Sciatic nerve (tissue), 2 donors: Measurements from ENCODE around the gene B4GALNT1. TPM values are rescaled to one million over a fixed set of nuclear protein-coding genes. Genes with fewer than 3 reads are reported as not detected.
"Not testable (repeated sequence)": the region's sequence is repeated elsewhere in the genome, so short reads cannot be mapped to it uniquely, and the experiment has no call there.

ENCODE experiments used
- ATAC-seq: fragments of 200-7000 bp; cut with Tn5 transposase; one replicate; pipeline ENCODE4 v1.9.1; 2020; ENCODE audit warnings: mild to moderate bottlenecking, moderate library complexity
- DNase-seq: peaks from one replicate; pipeline ENCODE4 v3.0.0-alpha.2; 2020; ENCODE audit warnings: low spot score
- intact Hi-C: fragments of 100-400 bp; cut with DNase I; formaldehyde crosslinking; loops from one replicate; pipeline ENCODE4 v1.14.2; 2022
- total RNA-seq: library from RNA; stranded (reverse); fragmentation: NEBNext Ultra II Directional; extraction: Animal tissue kit (Norgen Biotek cat#: 25700); gene quantifications from one replicate; pipeline ENCODE4 v1.2.1, GENCODE V29; 2021
- donor health status: DM: no; HTN: no; CAD: no.
- donor health status: DM: no; HTN: no; CAD: no.

Gene B4GALNT1
- total RNA-seq, 1 donor from 2014 or later = 16.6 TPM

GRCh38 chr12:57603815-57604453, 29.1 kb downstream of the B4GALNT1 start:
- intact Hi-C loops = no loop called here
- peak; percentile 79 for ATAC-seq

GRCh38 chr12:57603324-57603723, 29.7 kb downstream of the B4GALNT1 start:
- intact Hi-C loops = no loop called here
- DNase-seq (no peak), ATAC-seq (peak; percentile 6)

More at GRCh38 chr12:57603815-57604453, 29.1 kb downstream of the B4GALNT1 start:
- DNase-seq = no peak

GRCh38 chr12:57602544-57602943, 30.5 kb downstream of the B4GALNT1 start:
- DNase-seq = no peak
- no peak for ATAC-seq
- intact Hi-C loops = no loop called here

- ATAC-seq (no peak), DNase-seq (no peak)
- intact Hi-C loops = no loop called here
Measured at GRCh38 chr12:57600395-57600794, 32.6 kb downstream of the B4GALNT1 start.

GRCh38 chr12:57593187-57593586, 39.8 kb downstream of the B4GALNT1 start:
- intact Hi-C loops = no loop called here
- ATAC-seq = no peak

GRCh38 chr12:57592551-57593165, 40.3 kb downstream of the B4GALNT1 start:
- intact Hi-C loops = no loop called here
- no peak for ATAC-seq

More at GRCh38 chr12:57593187-57593586, 39.8 kb downstream of the B4GALNT1 start:
- no peak for DNase-seq

GRCh38 chr12:57591782-57592325, 41.1 kb downstream of the B4GALNT1 start:
- no peak for DNase-seq
- intact Hi-C loops = no loop called here
- no peak for ATAC-seq

More at GRCh38 chr12:57592551-57593165, 40.3 kb downstream of the B4GALNT1 start:
- no peak for DNase-seq

- ATAC-seq (peak; percentile 98), DNase-seq (peak; percentile 84)
- intact Hi-C loops = no loop called here
Measured at GRCh38 chr12:57590864-57591781, 41.9 kb downstream of the B4GALNT1 start, which contains the start of gene PIP4K2C. Gene PIP4K2C, plus strand, starts transcription at chr12:57591192. Its CDS starts 98 bp downstream, at chr12:57591290.

GRCh38 chr12:57590479-57590863, 42.5 kb downstream of the B4GALNT1 start:
- ATAC-seq (no peak), DNase-seq (no peak)

GRCh38 chr12:57588951-57589610, 43.9 kb downstream of the B4GALNT1 start:
- DNase-seq, intact Hi-C loops, ATAC-seq: not testable (repeated sequence)

More at GRCh38 chr12:57590479-57590863, 42.5 kb downstream of the B4GALNT1 start:
- intact Hi-C loops = no loop called here

GRCh38 chr12:57586832-57587429, 46.1 kb downstream of the B4GALNT1 start:
- ATAC-seq (no peak), DNase-seq (no peak)
- intact Hi-C loops = loop anchor here (1.0 kb wide), 1 partner anchor 45 kb away; no protein-coding TSS in a partner anchor

GRCh38 chr12:57586128-57586527, 46.9 kb downstream of the B4GALNT1 start:
- DNase-seq (no peak), ATAC-seq (no peak)
- intact Hi-C loops = loop anchor here (1.0 kb wide), 1 partner anchor 46 kb away; no protein-coding TSS in a partner anchor

GRCh38 chr12:57585156-57585555, 47.8 kb downstream of the B4GALNT1 start:
- ATAC-seq = no peak
- intact Hi-C loops = no loop called here
- DNase-seq = no peak

GRCh38 chr12:57584690-57585089, 48.3 kb downstream of the B4GALNT1 start:
- intact Hi-C loops = loop anchor here (5.0 kb wide), 1 partner anchor 38 kb away; no protein-coding TSS in a partner anchor
- ATAC-seq = no peak
- DNase-seq = no peak

- intact Hi-C loops = loop anchor here (5.0 kb wide), 1 partner anchor 38 kb away; no protein-coding TSS in a partner anchor
- no peak for DNase-seq
Measured at GRCh38 chr12:57584050-57584449, 49.0 kb downstream of the B4GALNT1 start.

GRCh38 chr12:57583008-57583831, 49.8 kb downstream of the B4GALNT1 start:
- ATAC-seq (peak; percentile 95), DNase-seq (peak; percentile 75)
- intact Hi-C loops = loop anchor here (5.0 kb wide), 1 partner anchor 39 kb away; no protein-coding TSS in a partner anchor

More at GRCh38 chr12:57584050-57584449, 49.0 kb downstream of the B4GALNT1 start:
- no peak for ATAC-seq

GRCh38 chr12:57582440-57582839, 50.6 kb downstream of the B4GALNT1 start:
- intact Hi-C loops = loop anchor here (5.0 kb wide), 1 partner anchor 40 kb away; no protein-coding TSS in a partner anchor
- DNase-seq = no peak
- ATAC-seq = no peak
